Measurements from ENCODE around the gene SLC30A9. TPM values are rescaled to one million over a fixed set of nuclear protein-coding genes. Genes with fewer than 3 reads are reported as not detected.

Gene SLC30A9
- total and polyA plus RNA-seq, 2 of the 13 experiments (the other 11 are each of a cell fraction or from before 2014, with no cell fraction given): 27.5 to 72.8 TPM

DNA sequence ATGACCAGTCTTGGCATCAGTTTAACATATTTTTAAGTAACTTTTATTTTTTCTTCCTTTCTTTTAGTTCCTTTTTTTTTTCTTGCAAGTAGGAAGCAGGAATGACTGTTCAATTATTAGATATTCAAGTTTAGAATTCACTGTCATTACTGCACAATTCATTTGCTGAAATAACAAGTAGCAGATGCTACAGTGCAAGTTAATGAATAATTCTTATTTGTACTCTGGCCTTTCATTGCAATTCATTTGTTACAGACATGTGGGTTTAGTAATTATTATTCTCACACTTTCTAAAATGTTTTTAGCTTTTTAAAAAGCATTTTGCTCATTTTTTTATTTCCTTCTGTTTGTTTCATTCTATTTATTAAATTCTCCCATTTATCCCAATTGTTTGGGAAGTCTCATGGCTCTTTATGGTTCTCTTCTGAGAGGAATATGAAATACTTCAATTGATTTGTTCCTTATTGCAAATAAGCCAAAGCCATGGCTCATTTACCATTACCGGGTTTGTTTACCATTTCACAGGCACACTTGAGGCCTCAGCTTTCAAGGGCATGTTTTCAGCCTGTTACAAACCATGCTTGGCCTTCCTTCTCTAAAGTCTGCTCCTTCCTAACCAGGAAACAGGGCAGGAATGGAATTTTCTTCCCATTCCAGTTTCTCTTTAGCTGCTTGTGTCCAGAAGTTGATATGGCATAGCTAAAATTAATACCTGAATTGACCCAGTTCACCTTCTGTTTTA is 13.4 kb upstream of the SLC30A9 start (continued):
- TF ChIP-seq MEIS2 (CRISPR knock-in tag; IDR thresholded peaks at IDR 0.05) (no peak), ZNF556 (CRISPR knock-in tag; IDR thresholded peaks at IDR 0.05; ENCODE audit: borderline replicate concordance) (no peak), TBX3 (IDR thresholded peaks at IDR 0.05; ENCODE audit: borderline replicate concordance) (no peak), MZF1 (CRISPR knock-in tag; IDR thresholded peaks at IDR 0.05; ENCODE audit: borderline replicate concordance) (no peak), MTA3 (CRISPR knock-in tag; IDR thresholded peaks at IDR 0.05) (no peak)

DNA sequence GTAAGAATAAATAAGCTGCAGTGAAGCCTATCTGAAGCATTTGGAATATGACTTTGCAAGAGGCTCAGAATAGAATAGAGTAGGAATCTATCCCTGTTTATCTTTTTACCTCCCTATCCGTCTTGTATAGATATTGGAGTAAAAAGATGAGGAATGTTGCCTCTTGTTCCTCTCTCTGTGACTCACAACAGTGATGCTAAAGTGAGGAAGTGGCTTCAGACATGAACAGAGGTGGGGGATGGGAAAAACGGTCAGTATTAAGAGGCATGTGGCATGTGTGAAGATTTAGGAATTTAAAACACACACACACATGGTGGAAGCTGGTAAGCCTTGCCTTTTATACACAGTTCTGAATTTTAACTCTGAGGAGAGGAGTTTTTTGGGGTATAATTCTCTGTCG is 12.6 kb upstream of the SLC30A9 start:
- Histone ChIP-seq H3K9me3 (ENCODE audit: low read length) (no peaks in the 10 kb centered on the region), H3K27me3 (ENCODE audit: control insufficient read depth in 1 of 2, insufficient read depth in 2 of 2, low read length in 2 of 2) (no peaks in the 10 kb centered on the region), H3K79me2 (ENCODE audit: insufficient read depth, low read length) (no peaks in the 10 kb centered on the region), H3K4me3 (replicated peaks in 1 of 3; ENCODE audit: insufficient read depth in 1 of 3, low read depth in 2 of 3, low read length in 3 of 3) (no peak overlapping the region), H3K9ac (ENCODE audit: insufficient read depth, low read depth, low read length) (no peak overlapping the region), H3K4me1 (ENCODE audit: insufficient read depth, low read length) (peaks cover 11% of the 10 kb centered on the region; the same call in 1 of the 2 replicates), H2AFZ (ENCODE audit: low read length) (no peak overlapping the region), H3K36me3 (replicated peaks in 1 of 2; ENCODE audit: control insufficient read depth in 1 of 2, insufficient read depth in 2 of 2, low read length in 2 of 2) (no peaks in the 10 kb centered on the region), H3K27ac (ENCODE audit: extremely low read length, insufficient read depth, low read length) (no peak overlapping the region), H3K4me2 (ENCODE audit: low read depth, low read length) (no peak overlapping the region), H4K20me1 (ENCODE audit: insufficient read depth, low read length) (no peaks in the 10 kb centered on the region)
- in situ Hi-C loops (cut with HindIII; ENCODE audit: extremely low pct_ligation_motif_present, low pct_unique_long_range_greater_than_20kb) (no loop called here), intact Hi-C loops (cut with micrococcal nuclease; ENCODE audit: unreplicated experiment) (no loop called here)
- TF ChIP-seq, protein P1, sequence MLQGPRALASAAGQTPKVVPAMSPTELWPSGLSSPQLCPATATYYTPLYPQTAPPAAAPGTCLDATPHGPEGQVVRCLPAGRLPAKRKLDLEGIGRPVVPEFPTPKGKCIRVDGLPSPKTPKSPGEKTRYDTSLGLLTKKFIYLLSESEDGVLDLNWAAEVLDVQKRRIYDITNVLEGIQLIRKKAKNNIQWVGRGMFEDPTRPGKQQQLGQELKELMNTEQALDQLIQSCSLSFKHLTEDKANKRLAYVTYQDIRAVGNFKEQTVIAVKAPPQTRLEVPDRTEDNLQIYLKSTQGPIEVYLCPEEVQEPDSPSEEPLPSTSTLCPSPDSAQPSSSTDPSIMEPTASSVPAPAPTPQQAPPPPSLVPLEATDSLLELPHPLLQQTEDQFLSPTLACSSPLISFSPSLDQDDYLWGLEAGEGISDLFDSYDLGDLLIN (CRISPR knock-in tag; IDR thresholded peaks at IDR 0.05; ENCODE audit: borderline replicate concordance): no peak
- TF ChIP-seq ZNF629 (CRISPR knock-in tag; conservative IDR thresholded peaks at IDR 0.05) (no peak), HES4 (CRISPR knock-in tag; IDR thresholded peaks at IDR 0.05; ENCODE audit: borderline replicate concordance) (no peak), ZNF234 (CRISPR knock-in tag; conservative IDR thresholded peaks at IDR 0.05) (no peak), PHF8 (CRISPR knock-in tag; IDR thresholded peaks at IDR 0.05) (no peak), ERF (CRISPR knock-in tag; IDR thresholded peaks at IDR 0.05) (no peak), FIP1L1 (IDR thresholded peaks at IDR 0.05; ENCODE audit: borderline replicate concordance, insufficient read depth, low read depth, low read length) (no peak), BHLHE40 (IDR thresholded peaks at IDR 0.05; ENCODE audit: low read length) (no peak)
- TF ChIP-seq, protein P2, sequence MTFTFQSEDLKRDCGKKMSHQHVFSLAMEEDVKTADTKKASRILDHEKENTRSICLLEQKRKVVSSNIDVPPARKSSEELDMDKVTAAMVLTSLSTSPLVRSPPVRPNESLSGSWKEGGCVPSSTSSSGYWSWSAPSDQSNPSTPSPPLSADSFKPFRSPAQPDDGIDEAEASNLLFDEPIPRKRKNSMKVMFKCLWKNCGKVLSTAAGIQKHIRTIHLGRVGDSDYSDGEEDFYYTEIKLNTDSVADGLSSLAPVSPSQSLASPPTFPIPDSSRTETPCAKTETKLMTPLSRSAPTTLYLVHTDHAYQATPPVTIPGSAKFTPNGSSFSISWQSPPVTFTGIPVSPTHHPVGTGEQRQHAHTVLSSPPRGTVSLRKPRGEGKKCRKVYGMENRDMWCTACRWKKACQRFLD (CRISPR knock-in tag; IDR thresholded peaks at IDR 0.05; ENCODE audit: borderline replicate concordance): no peak
- no TSS peak for BruUV-seq (replicated peaks)
- no peak for DNase-seq (ENCODE audit: low spot score)
- ChIA-PET POLR2A (no interaction called here), CTCF (ENCODE audit: low intra/inter-chr PET ratio, low total read pairs) (no interaction called here)
- WGBS (ENCODE audit: low lambda C conversion rate): 6% methylated on average over 3 of the region's 3 CpGs
- no peak for ATAC-seq
- FAIRE-seq: no peak

Data from HepG2 (cell line).